ENCODE data around the gene CLSTN2. TPM values are rescaled to one million over a fixed set of nuclear protein-coding genes. Genes with fewer than 3 reads are reported as not detected.

The CLSTN2 gene
- total RNA-seq, 4 donors from 2014 or later, result 19.5 to 66.7 (median 42.5) TPM

DNA sequence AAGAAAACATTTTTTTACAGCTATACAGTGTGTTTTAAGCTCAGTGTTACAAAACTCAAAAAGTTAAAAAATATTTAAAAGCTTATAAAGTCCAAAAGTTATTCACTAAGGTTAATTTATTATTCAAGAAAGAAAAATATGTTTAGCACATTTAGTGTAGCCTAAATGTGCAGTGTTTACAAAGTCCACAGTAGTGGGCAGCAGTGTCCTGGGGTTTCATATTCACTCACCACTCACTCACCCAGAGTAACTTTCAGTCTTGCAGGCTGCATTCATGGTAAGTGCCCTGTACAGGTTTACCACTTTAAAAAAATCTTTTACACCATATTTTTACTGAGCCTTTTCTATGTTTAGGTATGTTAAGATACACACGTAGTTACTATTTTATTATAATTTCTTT lies 442.7 kb downstream of the CLSTN2 start:
- TF ChIP-seq, protein P1, sequence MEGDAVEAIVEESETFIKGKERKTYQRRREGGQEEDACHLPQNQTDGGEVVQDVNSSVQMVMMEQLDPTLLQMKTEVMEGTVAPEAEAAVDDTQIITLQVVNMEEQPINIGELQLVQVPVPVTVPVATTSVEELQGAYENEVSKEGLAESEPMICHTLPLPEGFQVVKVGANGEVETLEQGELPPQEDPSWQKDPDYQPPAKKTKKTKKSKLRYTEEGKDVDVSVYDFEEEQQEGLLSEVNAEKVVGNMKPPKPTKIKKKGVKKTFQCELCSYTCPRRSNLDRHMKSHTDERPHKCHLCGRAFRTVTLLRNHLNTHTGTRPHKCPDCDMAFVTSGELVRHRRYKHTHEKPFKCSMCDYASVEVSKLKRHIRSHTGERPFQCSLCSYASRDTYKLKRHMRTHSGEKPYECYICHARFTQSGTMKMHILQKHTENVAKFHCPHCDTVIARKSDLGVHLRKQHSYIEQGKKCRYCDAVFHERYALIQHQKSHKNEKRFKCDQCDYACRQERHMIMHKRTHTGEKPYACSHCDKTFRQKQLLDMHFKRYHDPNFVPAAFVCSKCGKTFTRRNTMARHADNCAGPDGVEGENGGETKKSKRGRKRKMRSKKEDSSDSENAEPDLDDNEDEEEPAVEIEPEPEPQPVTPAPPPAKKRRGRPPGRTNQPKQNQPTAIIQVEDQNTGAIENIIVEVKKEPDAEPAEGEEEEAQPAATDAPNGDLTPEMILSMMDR (IDR thresholded peaks at IDR 0.05; ENCODE audit: low read depth), result no peak

DNA sequence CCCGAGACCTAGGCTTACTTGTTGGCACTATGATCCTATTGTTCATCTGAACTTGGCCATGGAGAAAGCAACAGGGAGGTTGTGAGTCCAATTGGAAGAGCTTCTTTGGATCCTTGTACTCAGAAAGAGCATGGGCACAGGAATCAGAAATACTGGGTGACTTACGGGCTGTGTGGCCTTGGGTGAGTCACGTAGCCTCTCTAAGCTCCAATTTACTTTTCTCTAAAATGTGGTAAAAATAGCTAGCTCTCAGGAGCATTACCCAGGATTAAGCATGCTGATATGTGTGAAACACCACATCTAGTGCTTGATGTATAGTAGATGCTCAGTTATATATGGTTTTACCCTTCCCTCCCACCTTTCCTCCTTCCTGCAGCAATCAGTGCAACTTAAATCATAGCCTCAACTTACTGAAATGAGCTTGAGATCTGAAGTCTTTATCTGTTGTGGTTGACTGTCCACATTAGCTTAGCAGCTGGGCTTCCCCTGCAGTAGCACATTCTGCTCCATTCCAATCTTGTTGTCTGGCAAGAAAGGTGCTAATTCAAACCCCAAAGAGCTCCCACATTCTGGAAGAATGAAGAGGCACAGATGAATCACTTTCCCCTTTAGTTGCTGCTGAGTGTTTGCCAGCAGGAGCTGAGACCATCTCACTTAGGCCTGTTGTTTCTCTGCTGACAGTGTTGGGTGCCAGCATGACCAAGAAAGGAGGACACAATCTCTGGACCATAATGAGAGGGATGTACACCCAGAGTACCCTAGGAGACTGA lies 443.8 kb downstream of the CLSTN2 start:
- TF ChIP-seq, protein P1 (IDR thresholded peaks at IDR 0.05; ENCODE audit: low read depth), result no peak

DNA sequence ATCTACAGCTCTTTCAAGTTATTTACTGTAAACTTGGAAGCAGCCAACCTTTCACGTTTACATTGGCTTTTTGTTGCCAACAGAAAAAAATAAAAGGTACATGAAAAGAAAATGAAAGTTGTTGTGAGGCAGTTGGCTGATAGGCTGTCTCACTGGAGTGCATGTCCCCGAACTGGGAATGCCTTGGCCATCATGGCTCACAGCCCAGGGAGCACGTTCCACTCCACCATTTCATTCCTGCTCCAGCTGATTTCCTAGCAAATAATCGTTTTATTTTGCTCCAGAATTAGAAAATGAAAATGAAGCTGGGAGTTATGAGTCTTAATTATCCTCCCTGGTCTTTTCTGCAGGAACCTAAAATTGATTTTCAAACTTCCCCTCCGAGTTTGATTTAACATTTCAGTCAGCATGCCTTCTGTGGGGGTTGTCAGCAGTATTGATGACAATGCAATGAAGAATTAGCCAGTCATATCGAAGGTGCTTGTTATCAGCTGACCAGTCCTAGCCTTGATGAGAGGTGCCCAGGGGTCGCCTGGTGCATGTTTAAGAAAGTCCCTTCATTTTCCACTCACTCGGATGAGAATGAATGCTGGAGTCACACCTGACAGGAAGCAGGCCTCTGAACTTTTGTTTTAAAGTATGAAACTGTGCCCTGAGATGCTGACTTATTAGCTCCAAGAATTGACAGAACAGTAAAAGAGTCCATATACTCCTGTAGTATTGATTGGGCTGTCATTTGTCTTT lies 449.2 kb downstream of the CLSTN2 start:
- TF ChIP-seq, protein P1 (IDR thresholded peaks at IDR 0.05; ENCODE audit: low read depth), result no peak

DNA sequence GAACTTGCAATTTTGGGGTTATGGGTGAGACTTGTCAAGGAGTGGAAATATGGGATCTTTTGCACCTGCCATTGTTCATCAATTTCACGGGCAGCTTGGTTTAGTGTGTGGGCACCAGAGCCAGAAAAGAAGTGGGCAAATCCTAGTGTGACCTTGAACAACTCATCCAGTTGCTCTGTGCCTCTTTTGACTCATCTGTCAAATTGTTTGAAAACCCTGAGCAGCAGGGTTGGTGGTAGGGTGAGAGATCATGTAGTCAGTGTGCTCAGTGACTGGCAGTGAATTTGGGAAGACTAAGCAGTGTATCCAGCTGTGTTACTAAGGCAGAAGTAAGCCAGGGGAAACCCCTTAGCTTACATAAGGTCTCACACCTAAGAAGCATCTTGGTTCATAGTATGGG lies 449.9 kb downstream of the CLSTN2 start:
- TF ChIP-seq, protein P1 (IDR thresholded peaks at IDR 0.05; ENCODE audit: low read depth), result no peak

DNA sequence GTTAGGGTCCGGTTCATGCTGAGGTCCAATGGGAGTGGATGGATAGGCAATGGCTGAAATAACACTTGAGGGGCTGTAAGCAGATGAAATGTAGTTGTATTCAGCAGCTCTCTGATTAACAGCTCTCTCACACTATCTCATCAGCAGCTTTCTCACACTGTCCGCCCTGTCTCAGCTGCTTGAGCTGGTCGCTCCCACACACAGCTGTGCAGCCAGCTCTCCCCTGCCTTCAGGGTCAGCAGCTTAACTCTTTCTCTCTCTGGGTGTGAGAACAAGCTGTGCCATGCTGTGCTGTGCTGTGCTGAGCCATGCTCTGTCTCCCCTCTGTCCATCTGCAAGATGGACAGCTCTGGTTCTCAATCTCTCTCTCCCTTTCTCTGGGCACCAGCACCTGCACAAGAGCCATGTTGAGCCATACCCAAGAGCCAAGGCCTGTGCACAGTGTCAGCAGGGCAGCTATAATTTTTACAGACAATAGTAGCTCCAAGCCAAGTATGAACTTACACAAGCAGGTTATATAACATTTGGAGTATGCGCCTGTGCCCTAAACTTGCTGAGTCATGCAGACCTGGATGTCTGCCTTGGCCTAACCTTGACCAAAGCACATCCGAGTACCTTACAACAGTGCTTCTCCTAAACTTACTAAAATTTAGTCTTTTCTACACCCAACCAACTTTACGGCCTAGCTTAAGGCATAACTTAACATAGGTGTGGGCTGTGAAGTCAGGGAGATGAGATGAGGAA lies 451.5 kb downstream of the CLSTN2 start:
- TF ChIP-seq, protein P1 (IDR thresholded peaks at IDR 0.05; ENCODE audit: low read depth), result no peak

DNA sequence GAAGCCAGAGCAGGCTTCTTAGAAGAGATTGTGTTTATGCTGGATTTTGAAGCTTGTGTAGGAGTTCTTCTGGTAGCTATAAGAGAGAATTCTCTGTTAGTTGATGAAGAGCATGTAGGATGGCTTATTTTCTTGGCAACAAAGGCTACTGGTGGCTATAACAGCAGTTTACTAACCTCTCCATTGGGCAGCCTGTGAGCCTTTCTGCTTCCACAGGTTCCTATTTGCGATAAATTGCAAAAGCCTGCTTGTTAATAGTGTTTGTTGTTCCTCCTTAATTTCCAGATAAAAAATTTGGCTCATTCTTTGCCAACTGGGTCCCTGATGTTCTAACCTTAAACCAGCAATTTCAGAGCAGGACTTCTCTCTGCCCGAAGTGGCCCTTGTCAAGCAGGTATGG lies 452.3 kb downstream of the CLSTN2 start:
- TF ChIP-seq, protein P1 (IDR thresholded peaks at IDR 0.05; ENCODE audit: low read depth), result no peak

Data from subcutaneous adipose tissue (tissue), 4 donors.